ENCODE data around the gene MINPP1. TPM values are rescaled to one million over a fixed set of nuclear protein-coding genes. Genes with fewer than 3 reads are reported as not detected.

MINPP1 gene
- total RNA-seq, 1 experiment from 2014 or later, result 22.1 TPM

- no TSS peak for BruUV-seq (replicated peaks)
- ChIA-PET RAD21 (ENCODE audit: low non-redundant PET in 1 of 2, low total read pairs in 2 of 2, uncharacterized antibody in 2 of 2, unreplicated experiment in 2 of 2) (no interaction called here), POLR2A (no interaction called here), CTCF (no interaction called here)
- intact Hi-C loops (cut with micrococcal nuclease), result no loop called here
- H3K4me1 ChIP-seq (ENCODE audit: control insufficient read depth in 1 of 2, insufficient read depth in 2 of 2, low read length in 2 of 2), result no peaks in the 10 kb centered on the region
- no peak overlapping the region for H3K9ac ChIP-seq (ENCODE audit: low read length)
- H4K20me1 ChIP-seq (ENCODE audit: insufficient read depth), result no peaks in the 10 kb centered on the region
- H2AFZ ChIP-seq (ENCODE audit: low read depth, low read length, poor library complexity, severe bottlenecking), result no peak overlapping the region
- H3K9me3 ChIP-seq (ENCODE audit: control insufficient read depth in 1 of 2, insufficient read depth in 1 of 2, low read depth in 1 of 2, low read length in 2 of 2), result no peaks in the 10 kb centered on the region
- H3K4me2 ChIP-seq (ENCODE audit: low read length), result no peak overlapping the region
- H3K9me2 ChIP-seq (ENCODE audit: insufficient read depth), result no peaks in the 10 kb centered on the region
- H3K27me3 ChIP-seq (ENCODE audit: insufficient read depth, low read length), result no peaks in the 10 kb centered on the region
- H3K36me3 ChIP-seq (ENCODE audit: control insufficient read depth in 1 of 2, insufficient read depth in 2 of 2, low read length in 2 of 2), result no peaks in the 10 kb centered on the region
- DNase-seq (ENCODE audit: low read depth, low spot score), result no peak
- no peak for TF ChIP-seq ZFX (IDR thresholded peaks at IDR 0.05)
- no peak for TF ChIP-seq ATF3 (IDR thresholded peaks at IDR 0.05)
- no peak for TF ChIP-seq FOSL1 (IDR thresholded peaks at IDR 0.05; ENCODE audit: low read depth)
- no peak for TF ChIP-seq SRF (IDR thresholded peaks at IDR 0.05; ENCODE audit: low read depth)
- TF ChIP-seq ZBTB33 (IDR thresholded peaks at IDR 0.05; ENCODE audit: extremely low read depth, insufficient replicate concordance, low read length), result no peak
- TF ChIP-seq TCF7L2 (IDR thresholded peaks at IDR 0.05; ENCODE audit: borderline replicate concordance, extremely low read depth, insufficient read depth, insufficient read length), result no peak
- no peak for TF ChIP-seq POLR2AphosphoS5 (IDR thresholded peaks at IDR 0.05; ENCODE audit: low read depth, low read length)
- no peak for TF ChIP-seq YY1 (IDR thresholded peaks at IDR 0.05; ENCODE audit: extremely low read depth, insufficient replicate concordance, low read depth, low read length)
- no peak for TF ChIP-seq CTCF (IDR thresholded peaks at IDR 0.05 in 2 of 3, conservative IDR thresholded peaks at IDR 0.05 in 1 of 3; ENCODE audit: borderline replicate concordance in 1 of 3, insufficient read depth in 1 of 3, low read depth in 2 of 3, low read length in 2 of 3)
- TF ChIP-seq SIN3A (IDR thresholded peaks at IDR 0.05; ENCODE audit: low read depth), result no peak
- TF ChIP-seq ELF1 (IDR thresholded peaks at IDR 0.05; ENCODE audit: borderline replicate concordance, low read depth), result no peak
- TF ChIP-seq MAX (IDR thresholded peaks at IDR 0.05), result no peak
- TF ChIP-seq EZH2phosphoT487 (IDR thresholded peaks at IDR 0.05; ENCODE audit: borderline replicate concordance), result no peak
- no peak for TF ChIP-seq RAD21 (IDR thresholded peaks at IDR 0.05; ENCODE audit: low read depth)
- no peak for TF ChIP-seq SP1 (IDR thresholded peaks at IDR 0.05; ENCODE audit: low read depth)
- no peak for TF ChIP-seq EZH2 (IDR thresholded peaks at IDR 0.05)
- TF ChIP-seq REST (IDR thresholded peaks at IDR 0.05; ENCODE audit: low read depth), result no peak
- ATAC-seq, result no peak
- no peak overlapping the region for H3K27ac ChIP-seq (ENCODE audit: low read depth, low read length)
- H3K4me3 ChIP-seq (replicated peaks in 1 of 2; ENCODE audit: low read depth in 1 of 2, low read length in 2 of 2), result no peak overlapping the region
- no peaks in the 10 kb centered on the region for H3K79me2 ChIP-seq (ENCODE audit: insufficient read depth, low read length)
Measured at GRCh38 chr10:87594864-87595263, 90.2 kb downstream of the MINPP1 start.
